Stimulated activated CD4-positive, alpha-beta T cell treated with anti-CD3 and anti-CD28 coated beads, Interleukin-1b, Interleukin-23, amount 100 ng/mL, for 4 hours (primary cell): ENCODE data around the gene HSDL2.
A peak's percentile ranks its signal among the peaks of the same experiment; 100 is the strongest.
"Not testable (repeated sequence)": the region's sequence is repeated elsewhere in the genome, so short reads cannot be mapped to it uniquely, and the experiment has no call there.

Source experiments
- DNase-seq, 2 donors: peaks; one replicate each; pipeline ENCODE4 v3.0.0-alpha.2; 2020; ENCODE audit warnings: low read depth in 2 of 2

The HSDL2 gene

GRCh38 chr9:112366591-112366990 lies 13.3 kb upstream of the HSDL2 start:
- DNase-seq, result no peak

- DNase-seq, result no peak
Measured at GRCh38 chr9:112367465-112367864, 12.4 kb upstream of the HSDL2 start.

DNA sequence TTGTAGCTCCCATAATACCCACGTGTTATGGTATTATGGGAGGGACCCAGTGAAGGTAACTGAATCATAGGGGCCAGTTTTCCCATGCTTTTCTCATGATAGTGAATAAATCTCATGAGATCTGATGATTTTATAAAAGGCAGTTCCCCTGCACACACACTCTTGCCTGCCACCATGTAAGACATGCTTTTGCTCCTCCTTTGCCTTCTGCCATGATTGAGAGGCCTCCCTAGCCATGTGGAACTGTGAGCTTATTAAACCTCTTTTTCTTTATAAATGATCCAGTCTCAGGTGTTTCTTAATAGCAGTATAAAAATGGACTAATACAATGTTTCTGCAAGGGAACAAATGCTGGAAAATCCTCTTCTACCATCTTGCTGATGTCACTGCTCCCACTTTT lies 10.1 kb upstream of the HSDL2 start:
- no peak for DNase-seq

DNA sequence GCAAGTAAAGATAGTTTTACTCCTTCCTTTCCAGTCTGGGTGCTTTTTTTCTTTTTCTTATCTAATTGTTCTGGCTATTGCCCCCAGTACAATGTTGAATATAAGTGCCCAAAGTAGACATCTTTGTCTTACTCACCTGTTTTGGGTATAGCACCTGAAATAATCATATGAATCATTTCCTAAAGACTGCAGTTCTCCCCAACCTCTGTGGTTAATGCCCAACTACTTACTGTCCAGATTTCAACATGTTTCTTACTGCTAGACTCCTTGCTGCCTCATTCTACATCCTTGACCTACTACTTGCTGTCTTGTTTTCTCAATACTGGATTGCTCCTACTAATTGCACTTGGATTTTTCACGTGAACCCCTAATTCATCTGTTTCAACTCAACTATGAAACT lies 8.8 kb upstream of the HSDL2 start:
- no peak for DNase-seq

DNA sequence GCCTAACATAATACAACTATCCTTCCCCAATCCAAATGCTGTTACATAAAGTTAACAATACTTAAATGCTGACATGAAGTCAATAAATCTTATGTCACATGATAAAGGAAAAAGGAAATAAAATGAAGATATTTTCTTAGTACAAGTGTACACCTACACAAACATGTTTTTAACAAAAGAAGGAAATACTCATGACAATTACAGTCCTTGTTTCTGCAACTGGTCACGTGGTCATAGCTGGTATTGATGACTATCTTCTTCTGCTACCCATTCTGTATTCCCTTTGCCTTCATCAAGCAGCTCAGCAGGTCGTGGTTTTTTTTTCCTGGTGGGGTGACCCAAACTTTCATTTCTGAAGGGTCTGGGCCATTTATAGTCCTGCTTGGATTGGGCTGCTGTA lies 6.2 kb upstream of the HSDL2 start:
- DNase-seq, result not testable (repeated sequence)

GRCh38 chr9:112374232-112374631 lies 5.7 kb upstream of the HSDL2 start:
- DNase-seq, result not testable (repeated sequence)

GRCh38 chr9:112375361-112375760 lies 4.5 kb upstream of the HSDL2 start:
- no peak for DNase-seq

- DNase-seq, result no peak
Measured at GRCh38 chr9:112377087-112377486, 2.8 kb upstream of the HSDL2 start.

DNA sequence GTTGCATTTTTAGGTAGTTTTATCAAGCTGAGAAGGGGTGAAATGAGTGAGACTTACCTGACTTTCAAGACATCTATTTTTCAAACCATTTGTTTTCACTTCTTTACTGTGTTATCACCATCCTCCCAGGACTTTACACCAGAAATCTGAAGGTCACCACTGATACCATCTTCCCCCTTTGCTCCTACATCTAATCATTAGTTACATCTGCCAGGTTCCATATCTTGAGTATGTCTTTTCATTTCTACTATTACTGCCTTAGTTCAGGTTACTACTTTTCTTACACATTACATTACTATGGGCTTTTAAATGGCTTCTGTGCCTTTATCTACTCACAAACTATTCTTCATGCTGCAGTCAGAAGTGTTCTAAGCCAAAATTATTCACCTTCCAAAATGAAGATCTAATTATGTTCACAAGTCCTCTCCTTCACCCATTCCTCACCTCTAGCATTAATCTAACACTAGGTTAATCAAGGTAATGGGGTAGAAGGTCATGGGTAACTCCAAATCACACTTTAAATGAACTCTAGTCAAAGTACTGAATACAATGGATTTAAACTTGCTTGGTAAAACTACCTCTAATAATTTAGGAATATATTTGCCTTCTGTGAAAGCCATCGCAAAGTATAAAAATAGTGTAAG lies 2.1 kb upstream of the HSDL2 start:
- no peak for DNase-seq

DNA sequence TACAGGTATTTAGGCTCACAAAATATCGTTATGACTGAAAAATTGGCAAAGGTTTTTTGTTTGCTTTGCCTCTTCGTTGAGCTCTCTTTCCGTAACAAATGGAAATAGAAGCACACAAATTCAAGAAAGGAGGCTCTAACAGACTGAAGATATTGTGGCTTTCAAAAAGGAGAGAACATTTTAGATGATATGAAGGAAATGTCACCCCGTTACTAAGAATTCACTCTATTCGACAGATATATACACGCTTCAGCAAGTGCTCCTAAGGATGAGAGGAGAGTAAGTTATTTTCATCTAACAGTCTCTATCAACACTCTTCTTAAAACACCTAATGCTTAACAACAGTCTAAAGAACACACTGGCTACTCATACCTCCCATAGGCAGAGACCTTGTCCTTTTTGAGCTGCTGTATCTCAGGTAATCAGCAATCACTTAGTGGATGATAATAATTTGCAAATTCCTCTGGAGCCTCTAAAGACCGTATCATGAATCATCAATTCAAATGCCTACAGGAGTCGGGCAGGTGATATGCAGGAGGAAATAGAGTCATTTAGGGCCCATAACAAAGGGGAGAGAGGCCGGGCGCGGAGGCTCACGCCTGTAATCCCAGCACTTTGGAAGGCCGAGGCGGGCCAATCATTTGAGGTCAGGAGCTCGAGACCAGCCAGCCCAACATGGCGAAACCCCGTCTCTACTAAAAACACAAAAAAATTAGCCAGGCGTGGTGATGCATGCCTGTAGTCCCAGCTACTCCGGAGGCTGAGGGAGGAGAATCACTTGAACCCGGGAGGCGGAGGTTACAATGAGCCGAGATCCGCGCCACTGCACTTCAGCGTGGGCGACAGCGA lies 1.4 kb upstream of the HSDL2 start:
- peak in 1 of 2 donors; percentile 17 for DNase-seq

GRCh38 chr9:112379177-112380101 lies 469 bp upstream of the HSDL2 start:
- DNase-seq, result peak; percentile 95 to 97

DNA sequence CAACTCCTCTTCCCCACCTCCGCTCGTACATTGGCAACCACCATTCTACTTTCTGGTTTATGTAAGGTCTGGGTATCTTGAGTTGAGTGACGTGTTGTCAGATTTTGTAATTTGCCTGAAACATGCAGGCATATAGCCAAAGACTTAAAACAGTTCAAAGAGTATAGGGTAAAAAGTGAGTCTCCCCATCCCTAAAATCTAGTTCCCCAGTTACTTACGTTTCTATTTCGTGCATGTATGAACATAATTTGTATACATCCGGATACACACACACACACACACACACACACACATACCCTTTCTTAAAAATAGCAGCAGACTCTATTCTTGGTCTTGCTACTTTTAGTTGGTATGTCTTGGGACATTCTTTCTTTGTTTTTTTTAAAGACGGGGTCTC lies 915 bp downstream of the HSDL2 start:
- DNase-seq, result no peak

- no peak for DNase-seq
Measured at GRCh38 chr9:112382066-112382465, 2.2 kb downstream of the HSDL2 start.

- DNase-seq, result no peak
Measured at GRCh38 chr9:112382501-112383364, 2.8 kb downstream of the HSDL2 start.

- DNase-seq, result no peak
Measured at GRCh38 chr9:112384219-112384618, 4.3 kb downstream of the HSDL2 start.

DNA sequence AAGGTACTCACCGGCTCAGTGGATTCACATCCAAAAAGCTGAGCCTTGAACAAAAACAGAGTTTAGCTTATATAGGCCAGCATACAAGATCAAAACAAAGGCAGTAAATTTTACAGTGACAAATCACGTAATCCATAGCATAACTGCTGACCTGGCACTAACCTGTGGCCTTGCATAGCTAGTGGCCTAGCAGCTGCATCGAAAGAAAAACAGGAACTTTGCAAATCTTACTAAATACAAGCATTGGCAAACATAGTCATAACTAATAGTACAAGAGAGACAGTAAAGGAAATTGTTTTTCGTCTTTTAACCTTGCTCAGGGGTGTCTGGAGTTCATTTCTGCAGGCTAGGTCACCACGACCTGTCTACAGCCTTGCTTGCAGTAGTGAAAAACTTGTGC lies 4.8 kb downstream of the HSDL2 start:
- DNase-seq, result no peak

DNA sequence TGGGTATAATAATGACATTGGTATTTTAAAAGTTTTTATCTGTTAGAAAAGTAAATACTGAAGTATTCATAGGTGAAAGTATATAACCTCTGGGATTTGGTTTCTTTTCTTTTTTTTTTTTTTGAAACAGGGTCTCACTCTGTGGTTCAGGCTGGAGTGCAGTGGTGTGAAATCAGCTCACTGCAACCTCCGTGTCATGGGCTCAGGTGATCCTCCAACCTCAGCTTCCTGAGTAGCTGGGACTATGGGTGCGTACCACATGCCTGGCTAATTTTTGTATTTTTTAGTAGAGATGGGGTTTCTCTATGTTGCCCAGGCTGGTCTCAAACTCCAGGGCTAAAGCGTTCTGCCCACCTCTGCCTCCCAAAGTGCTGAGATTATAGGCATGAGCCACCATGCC lies 7.2 kb downstream of the HSDL2 start:
- DNase-seq, result no peak

DNA sequence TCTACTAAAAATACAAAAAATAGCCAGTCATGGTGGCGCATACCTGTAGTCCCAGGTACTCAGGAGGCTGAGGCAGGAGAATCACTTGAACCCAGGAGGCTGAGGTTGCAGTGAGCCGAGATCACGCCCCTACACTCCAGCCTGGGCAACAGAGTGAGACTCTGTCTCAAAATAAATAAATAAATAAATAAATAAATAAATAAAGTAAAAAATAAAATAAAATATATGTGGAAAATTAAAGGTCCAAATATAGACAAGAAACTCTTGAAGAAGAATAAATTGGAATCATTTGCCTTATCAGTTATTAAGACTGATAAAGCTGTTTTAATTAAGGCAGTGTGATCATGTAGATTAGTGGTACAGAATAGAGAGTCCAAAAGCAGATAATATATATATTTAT lies 10.0 kb downstream of the HSDL2 start:
- DNase-seq, result not testable (repeated sequence)

GRCh38 chr9:112391936-112392560 lies 12.1 kb downstream of the HSDL2 start:
- DNase-seq, result not testable (repeated sequence)

DNA sequence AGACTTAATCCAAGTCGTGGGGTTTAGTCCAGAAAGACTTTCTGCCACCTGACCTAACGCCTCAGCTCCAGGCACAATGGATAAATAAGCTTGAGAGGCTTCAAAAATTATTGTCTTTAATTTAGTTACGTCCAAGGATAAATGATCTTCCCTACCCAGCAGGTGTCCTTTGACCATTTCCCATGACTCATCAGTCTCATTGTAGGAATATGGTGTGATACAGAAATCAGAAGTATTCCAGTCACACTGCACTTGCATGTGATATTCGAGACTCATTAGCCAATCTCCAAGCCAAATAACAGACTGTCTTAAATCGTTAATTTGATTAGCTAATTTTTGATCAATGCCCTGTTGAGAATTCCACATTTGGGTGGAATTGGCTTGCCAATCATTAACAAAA lies 13.2 kb downstream of the HSDL2 start:
- not testable (repeated sequence) for DNase-seq

GRCh38 chr9:112396416-112396815 lies 16.5 kb downstream of the HSDL2 start:
- no peak for DNase-seq
